ENCODE results near the gene SMCP.

DNA sequence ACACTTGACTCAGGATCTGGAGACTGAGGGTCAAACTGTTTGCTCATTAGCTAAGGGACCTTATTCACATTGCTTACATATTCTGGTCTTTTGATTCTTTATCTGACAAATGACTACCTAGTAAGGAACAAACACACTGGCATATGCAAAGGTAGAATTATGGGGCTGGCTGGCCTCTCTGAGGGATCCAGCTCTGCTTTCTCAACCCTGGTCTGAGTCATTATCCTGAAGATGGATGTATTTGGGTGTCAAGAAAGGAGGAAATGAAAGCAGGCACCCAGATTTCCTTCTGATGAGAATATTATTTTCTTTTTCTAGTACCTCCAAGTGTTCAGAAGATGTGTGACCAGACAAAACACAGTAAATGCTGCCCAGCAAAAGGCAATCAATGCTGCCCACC lies 6.0 kb downstream of the SMCP start:
- TF ChIP-seq POLR2AphosphoS5 (IDR thresholded peaks at IDR 0.05) (no peak), EP300 (IDR thresholded peaks at IDR 0.05) (no peak)
